ENCODE data around the gene SAP30L. TPM values are rescaled to one million over a fixed set of nuclear protein-coding genes. Genes with fewer than 3 reads are reported as not detected.
A peak's percentile ranks its signal among the peaks of the same experiment; 100 is the strongest.

Gene SAP30L
- total and polyA plus RNA-seq, 2 experiments from 2014 or later: 21.4 to 29.3 TPM

GRCh38 chr5:154483654-154484392 is 38.0 kb downstream of the SAP30L start (continued):
- peak; percentile 86 for TF ChIP-seq EZH2 (IDR thresholded peaks at IDR 0.05; ENCODE audit: low read depth, unreplicated experiment)

GRCh38 chr5:154484393-154485095 is 38.7 kb downstream of the SAP30L start:
- peaks cover 36% of the 10 kb centered on the region for H3F3A ChIP-seq (replicated peaks; ENCODE audit: low read depth)
- H3K9me3 Mint-ChIP-seq: no peaks in the 10 kb centered on the region
- peak overlapping the region; percentile 55 for H3K4me3 Mint-ChIP-seq
- ATAC-seq (no peak), DNase-seq (ENCODE audit: low spot score) (peak; percentile 22)
- no peaks in the 10 kb centered on the region for H3K79me2 ChIP-seq (replicated peaks; ENCODE audit: insufficient read depth)
- no peaks in the 10 kb centered on the region for H3K9me2 ChIP-seq (ENCODE audit: insufficient read depth)
- peaks cover 32% of the 10 kb centered on the region for H4K20me1 ChIP-seq (replicated peaks; ENCODE audit: insufficient read depth)
- peaks cover 100% of the 10 kb centered on the region for H3K27me3 ChIP-seq (ENCODE audit: insufficient read depth)
- no peaks in the 10 kb centered on the region for H3K36me3 ChIP-seq (ENCODE audit: insufficient read depth)
- H3K4me2 ChIP-seq: peak overlapping the region; percentile 68
- H3K4me3 ChIP-seq: peak overlapping the region; percentile 50
- TF ChIP-seq JUNB (IDR thresholded peaks at IDR 0.05; ENCODE audit: unreplicated experiment): no peak
- peak; percentile 31 for TF ChIP-seq EZH2 (IDR thresholded peaks at IDR 0.05; ENCODE audit: low read depth, unreplicated experiment)
- TF ChIP-seq EZH2phosphoT487 (IDR thresholded peaks at IDR 0.05; ENCODE audit: unreplicated experiment): peak; percentile 21
- no peak for TF ChIP-seq STAT1 (IDR thresholded peaks at IDR 0.05; ENCODE audit: unreplicated experiment)
- TF ChIP-seq REST (IDR thresholded peaks at IDR 0.05; ENCODE audit: unreplicated experiment): no peak
- no peak for TF ChIP-seq ZNF114 (CRISPR knock-in tag; IDR thresholded peaks at IDR 0.05)
- no peak for TF ChIP-seq CTCF (conservative IDR thresholded peaks at IDR 0.05; ENCODE audit: low read depth in 2 of 2)
- no peak for TF ChIP-seq NANOG (IDR thresholded peaks at IDR 0.05; ENCODE audit: borderline replicate concordance)
- TF ChIP-seq ETS1 (IDR thresholded peaks at IDR 0.05): no peak
- TF ChIP-seq ZNF331 (CRISPR knock-in tag; IDR thresholded peaks at IDR 0.05; ENCODE audit: low read depth): no peak
- H3K27ac Mint-ChIP-seq: no peak overlapping the region
- no peaks in the 10 kb centered on the region; the same call in 2 of the 3 replicates for H3K36me3 Mint-ChIP-seq (ENCODE audit: low read depth)
- peaks cover 58% of the 10 kb centered on the region for H3K4me1 Mint-ChIP-seq
- no peak overlapping the region for H3K27ac ChIP-seq (ENCODE audit: low read depth)
- peaks cover 73% of the 10 kb centered on the region for H3K4me1 ChIP-seq (ENCODE audit: insufficient read depth)
- no peak overlapping the region for H2AFZ ChIP-seq
- H3K27me3 Mint-ChIP-seq (ENCODE audit: insufficient read depth, low read depth, poor library complexity): peaks cover 86% of the 10 kb centered on the region
